GM23338 (cell line): ENCODE data around the gene TNNT2.
A peak's percentile ranks its signal among the peaks of the same experiment; 100 is the strongest.

ENCODE experiments used
- CREB1 ChIP-seq: fragments of 250-450 bp; sonication (Bioruptor Pico); IDR thresholded peaks from 2 replicates; pipeline ENCODE4 v1.5.0; 2020; ENCODE audit warnings: low read depth, mild to moderate bottlenecking, moderate library complexity
- CTCF ChIP-seq, 2 experiments: fragments of 200-600 bp in 1 of 2; sonication (generic) in 1 of 2; conservative IDR thresholded peaks; 2 replicates each; pipeline versions ENCODE4 v1.5.1 to v1.6.1; 2016 to 2017; ENCODE audit warnings: antibody characterized with exemption in 2 of 2, low read depth in 2 of 2, mild to moderate bottlenecking in 2 of 2, moderate library complexity in 1 of 2
- EZH2 ChIP-seq: fragments of 200-600 bp; sonication (generic); IDR thresholded peaks from one replicate; pipeline ENCODE4 v1.8.0; 2017; ENCODE audit warnings: antibody characterized with exemption, mild to moderate bottlenecking, low read depth; ENCODE audit not compliant: unreplicated experiment
- EZH2phosphoT487 ChIP-seq: fragments of 200-600 bp; sonication (generic); IDR thresholded peaks from one replicate; pipeline ENCODE4 v1.8.1; 2018; ENCODE audit warnings: antibody characterized with exemption; ENCODE audit not compliant: unreplicated experiment
- JUNB ChIP-seq: IDR thresholded peaks from one replicate; pipeline ENCODE4 v1.6.1; 2016; ENCODE audit warnings: antibody characterized with exemption; ENCODE audit not compliant: unreplicated experiment
- POLR2AphosphoS5 ChIP-seq: IDR thresholded peaks from 2 replicates; pipeline ENCODE4 v1.6.1; 2016; ENCODE audit warnings: antibody characterized with exemption, low read depth
- TF ChIP-seq, protein P1 (sequence below): IDR thresholded peaks from one replicate; pipeline ENCODE4 v1.6.1; 2018; ENCODE audit warnings: antibody characterized with exemption; ENCODE audit not compliant: unreplicated experiment

- TF ChIP-seq EZH2 (no peak), CTCF (conservative IDR thresholded peaks at IDR 0.05; ENCODE audit: low read depth in 2 of 2) (no peak), JUNB (no peak), CREB1 (CRISPR knock-in tag) (no peak), EZH2phosphoT487 (no peak), POLR2AphosphoS5 (no peak)
- TF ChIP-seq, protein P1, sequence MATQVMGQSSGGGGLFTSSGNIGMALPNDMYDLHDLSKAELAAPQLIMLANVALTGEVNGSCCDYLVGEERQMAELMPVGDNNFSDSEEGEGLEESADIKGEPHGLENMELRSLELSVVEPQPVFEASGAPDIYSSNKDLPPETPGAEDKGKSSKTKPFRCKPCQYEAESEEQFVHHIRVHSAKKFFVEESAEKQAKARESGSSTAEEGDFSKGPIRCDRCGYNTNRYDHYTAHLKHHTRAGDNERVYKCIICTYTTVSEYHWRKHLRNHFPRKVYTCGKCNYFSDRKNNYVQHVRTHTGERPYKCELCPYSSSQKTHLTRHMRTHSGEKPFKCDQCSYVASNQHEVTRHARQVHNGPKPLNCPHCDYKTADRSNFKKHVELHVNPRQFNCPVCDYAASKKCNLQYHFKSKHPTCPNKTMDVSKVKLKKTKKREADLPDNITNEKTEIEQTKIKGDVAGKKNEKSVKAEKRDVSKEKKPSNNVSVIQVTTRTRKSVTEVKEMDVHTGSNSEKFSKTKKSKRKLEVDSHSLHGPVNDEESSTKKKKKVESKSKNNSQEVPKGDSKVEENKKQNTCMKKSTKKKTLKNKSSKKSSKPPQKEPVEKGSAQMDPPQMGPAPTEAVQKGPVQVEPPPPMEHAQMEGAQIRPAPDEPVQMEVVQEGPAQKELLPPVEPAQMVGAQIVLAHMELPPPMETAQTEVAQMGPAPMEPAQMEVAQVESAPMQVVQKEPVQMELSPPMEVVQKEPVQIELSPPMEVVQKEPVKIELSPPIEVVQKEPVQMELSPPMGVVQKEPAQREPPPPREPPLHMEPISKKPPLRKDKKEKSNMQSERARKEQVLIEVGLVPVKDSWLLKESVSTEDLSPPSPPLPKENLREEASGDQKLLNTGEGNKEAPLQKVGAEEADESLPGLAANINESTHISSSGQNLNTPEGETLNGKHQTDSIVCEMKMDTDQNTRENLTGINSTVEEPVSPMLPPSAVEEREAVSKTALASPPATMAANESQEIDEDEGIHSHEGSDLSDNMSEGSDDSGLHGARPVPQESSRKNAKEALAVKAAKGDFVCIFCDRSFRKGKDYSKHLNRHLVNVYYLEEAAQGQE = peak; percentile 47
Measured at GRCh38 chr1:201369209-201369608, 8.3 kb downstream of the TNNT2 start.
